Skeletal muscle cell (primary cell): ENCODE measurements around the gene ZNF491.
"Not testable (repeated sequence)": the region's sequence is repeated elsewhere in the genome, so short reads cannot be mapped to it uniquely, and the experiment has no call there.

Source experiments
- DNase-seq: peaks from one replicate; pipeline ENCODE4 v3.0.0-alpha.2; 2010; ENCODE audit warnings: low read depth
- H3K4me3 ChIP-seq: 2 replicates; pipeline ENCODE4 v1.5.1; 2011; ENCODE audit warnings: low read depth, mild to moderate bottlenecking, control low read depth, low read length, moderate library complexity

Gene ZNF491

GRCh38 chr19:11798391-11799330 is at the start of gene ZNF491:
TSS of gene ZNF491 (plus strand) at chr19:11798523. CDS start at chr19:11805954, 7,431 bp downstream.
- peak; percentile 21 for DNase-seq
- H3K4me3 ChIP-seq = peak within 1 kb of the TSS; percentile 57

GRCh38 chr19:11749751-11750150 is 48.6 kb upstream of the ZNF491 start:
- no peak overlapping the region for H3K4me3 ChIP-seq
- DNase-seq = no peak

GRCh38 chr19:11752244-11752736 is 46.0 kb upstream of the ZNF491 start:
- no peak overlapping the region for H3K4me3 ChIP-seq
- no peak for DNase-seq

GRCh38 chr19:11754663-11755062 is 43.7 kb upstream of the ZNF491 start:
- DNase-seq = no peak
- H3K4me3 ChIP-seq = no peak overlapping the region

GRCh38 chr19:11756965-11757364 is 41.4 kb upstream of the ZNF491 start:
- H3K4me3 ChIP-seq = no peak overlapping the region
- no peak for DNase-seq

- no peak for DNase-seq
- H3K4me3 ChIP-seq = no peak overlapping the region
These were observed 38.5 kb upstream of the ZNF491 start for GRCh38 chr19:11759805-11760204.

- DNase-seq = no peak
- no peak overlapping the region for H3K4me3 ChIP-seq
These were observed 35.2 kb upstream of the ZNF491 start for GRCh38 chr19:11763117-11763516.

- DNase-seq = no peak
- H3K4me3 ChIP-seq = no peak overlapping the region
These were observed 34.7 kb upstream of the ZNF491 start for GRCh38 chr19:11763611-11764010.

- H3K4me3 ChIP-seq = peak within 1 kb of the TSS; percentile 81
- peak; percentile 60 for DNase-seq
These were observed 31.4 kb upstream of the ZNF491 start, which contains the start of gene ZNF441 for GRCh38 chr19:11766597-11767591. TSS of gene ZNF441 (plus strand) at chr19:11767000. CDS start at chr19:11767194, 194 bp downstream.

GRCh38 chr19:11767633-11768133 is 30.6 kb upstream of the ZNF491 start:
- DNase-seq = no peak

GRCh38 chr19:11769995-11770394 is 28.3 kb upstream of the ZNF491 start:
- no peak for DNase-seq
- H3K4me3 ChIP-seq = no peak overlapping the region

More at GRCh38 chr19:11767633-11768133, 30.6 kb upstream of the ZNF491 start:
- peak overlapping the region; percentile 81 for H3K4me3 ChIP-seq

GRCh38 chr19:11771520-11771919 is 26.8 kb upstream of the ZNF491 start:
- DNase-seq = not testable (repeated sequence)

GRCh38 chr19:11776669-11777068 is 21.7 kb upstream of the ZNF491 start:
- H3K4me3 ChIP-seq, DNase-seq: not testable (repeated sequence)

More at GRCh38 chr19:11771520-11771919, 26.8 kb upstream of the ZNF491 start:
- not testable (repeated sequence) for H3K4me3 ChIP-seq

- H3K4me3 ChIP-seq = no peak overlapping the region
- DNase-seq = no peak
These were observed 17.8 kb upstream of the ZNF491 start for GRCh38 chr19:11780431-11781020.

- no peak overlapping the region for H3K4me3 ChIP-seq
- no peak for DNase-seq
These were observed 16.8 kb upstream of the ZNF491 start for GRCh38 chr19:11781295-11782057.

- H3K4me3 ChIP-seq = no peak overlapping the region
- no peak for DNase-seq
These were observed 14.6 kb upstream of the ZNF491 start for GRCh38 chr19:11783767-11784166.

- no peak for DNase-seq
- H3K4me3 ChIP-seq = no peak overlapping the region
These were observed 14.0 kb upstream of the ZNF491 start for GRCh38 chr19:11784356-11784755.

GRCh38 chr19:11787536-11787935 is 10.8 kb upstream of the ZNF491 start:
- no peak overlapping the region for H3K4me3 ChIP-seq
- DNase-seq = no peak
